Stimulated activated CD8-positive, alpha-beta memory T cell treated with anti-CD3 and anti-CD28 coated beads, Interleukin-4, amount 100 ng/mL, for 24 hours (primary cell): ENCODE measurements around the gene CSRNP3.

Source experiments
- DNase-seq: peaks from one replicate; pipeline ENCODE4 v3.0.0-alpha.2; 2020; ENCODE audit warnings: low read depth

Gene CSRNP3, protein sequence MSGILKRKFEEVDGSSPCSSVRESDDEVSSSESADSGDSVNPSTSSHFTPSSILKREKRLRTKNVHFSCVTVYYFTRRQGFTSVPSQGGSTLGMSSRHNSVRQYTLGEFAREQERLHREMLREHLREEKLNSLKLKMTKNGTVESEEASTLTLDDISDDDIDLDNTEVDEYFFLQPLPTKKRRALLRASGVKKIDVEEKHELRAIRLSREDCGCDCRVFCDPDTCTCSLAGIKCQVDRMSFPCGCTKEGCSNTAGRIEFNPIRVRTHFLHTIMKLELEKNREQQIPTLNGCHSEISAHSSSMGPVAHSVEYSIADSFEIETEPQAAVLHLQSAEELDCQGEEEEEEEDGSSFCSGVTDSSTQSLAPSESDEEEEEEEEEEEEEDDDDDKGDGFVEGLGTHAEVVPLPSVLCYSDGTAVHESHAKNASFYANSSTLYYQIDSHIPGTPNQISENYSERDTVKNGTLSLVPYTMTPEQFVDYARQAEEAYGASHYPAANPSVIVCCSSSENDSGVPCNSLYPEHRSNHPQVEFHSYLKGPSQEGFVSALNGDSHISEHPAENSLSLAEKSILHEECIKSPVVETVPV

DNA sequence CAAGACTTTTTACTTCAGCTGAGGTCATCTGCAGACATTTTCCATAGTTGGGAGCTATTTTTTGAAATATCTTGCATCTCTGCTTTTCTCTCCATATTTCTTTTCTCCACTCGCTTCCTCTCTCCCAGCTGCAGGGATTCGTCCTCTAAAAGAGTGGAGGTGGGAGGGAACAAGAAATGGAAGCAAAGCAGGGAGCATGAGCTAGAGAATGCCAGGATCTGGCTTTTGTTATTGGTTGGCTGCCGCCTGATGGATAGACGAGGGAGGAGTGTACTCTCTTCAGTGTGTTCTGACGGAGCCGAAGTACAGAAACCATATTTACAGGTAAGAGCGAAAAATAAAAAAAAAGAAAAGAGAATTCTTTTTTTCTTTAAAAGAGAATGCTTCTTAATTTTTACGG is at the start of gene CSRNP3:
TSS of gene CSRNP3 (plus strand) at position 282 of the 400 bp plus-strand sequence. CDS start 125,368 bp downstream, outside the sequence.
- no peak for DNase-seq

DNA sequence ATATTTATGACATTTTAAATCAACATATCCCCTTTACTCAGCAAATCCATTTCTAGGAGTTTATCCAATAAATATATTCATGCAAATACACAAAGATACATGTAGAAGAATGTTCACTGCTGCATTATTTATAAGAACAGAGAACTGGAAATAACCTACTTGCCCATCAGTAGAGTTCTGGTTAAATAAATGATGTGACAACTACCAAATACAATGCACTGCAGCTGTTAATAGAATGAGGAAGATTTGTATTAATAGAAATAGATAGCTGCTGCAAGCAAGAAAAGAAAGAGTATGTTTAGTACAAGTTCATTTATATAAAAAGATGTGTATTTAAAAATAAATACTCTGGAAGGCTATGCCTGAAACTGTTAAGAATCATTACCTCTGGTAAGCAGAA is 49.3 kb upstream of the CSRNP3 start:
- no peak for DNase-seq

DNA sequence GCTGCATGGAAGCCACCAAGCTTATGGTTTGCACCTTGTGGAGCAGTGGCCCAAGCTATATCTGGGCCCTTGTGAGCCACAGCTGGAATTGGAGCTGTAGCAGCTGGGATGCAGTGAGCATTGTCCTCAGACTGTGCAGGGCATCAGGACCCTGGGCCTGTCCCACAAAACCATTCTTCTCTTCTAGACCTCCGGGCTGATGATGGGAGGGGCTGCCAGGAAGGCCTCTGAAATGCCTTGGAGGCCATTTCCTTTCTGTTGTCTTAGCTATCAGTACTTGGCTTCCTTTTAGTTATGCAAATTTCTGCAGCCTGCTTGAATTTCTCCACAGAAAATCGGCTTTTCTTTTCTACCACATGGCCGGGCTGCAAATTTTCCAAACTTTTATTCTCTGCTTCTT is 46.4 kb upstream of the CSRNP3 start:
- no peak for DNase-seq

DNA sequence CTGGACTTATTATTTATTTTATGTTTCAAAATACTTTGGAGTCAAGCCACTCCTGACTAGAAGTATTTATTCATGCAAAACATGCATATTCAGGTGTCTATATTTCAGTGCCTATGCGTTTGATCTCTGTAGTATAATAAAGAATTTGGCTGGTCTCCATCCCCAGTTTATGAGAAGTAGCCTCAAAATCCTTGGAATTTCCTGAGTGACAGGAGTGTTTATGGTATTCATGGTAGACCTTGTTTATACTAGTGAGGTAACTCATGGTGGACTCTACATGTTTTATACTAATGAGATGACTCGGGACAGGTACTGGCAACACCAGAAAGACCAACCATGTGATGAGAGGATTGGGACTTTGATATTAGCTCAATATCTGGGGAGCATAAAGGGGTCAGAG is 43.9 kb upstream of the CSRNP3 start:
- no peak for DNase-seq

DNA sequence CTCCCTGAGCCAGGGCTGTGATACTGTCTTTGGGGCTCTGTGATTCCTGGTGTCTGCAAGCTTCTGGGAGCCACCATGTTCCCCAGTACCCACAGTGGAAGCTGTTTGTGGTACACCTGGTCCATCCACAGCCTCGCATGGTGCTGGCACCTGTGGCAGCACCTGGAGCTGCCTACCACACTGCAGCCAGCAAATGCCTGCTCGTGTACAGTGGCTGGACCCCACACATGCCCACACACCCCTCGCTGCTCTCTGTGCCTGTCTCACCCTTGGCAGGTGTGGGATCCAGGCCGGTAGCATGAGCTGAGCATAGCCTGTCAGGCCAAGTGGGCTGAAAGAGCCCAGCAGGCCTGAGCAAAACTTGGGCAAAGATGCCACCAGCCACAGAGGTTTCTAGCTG is 41.8 kb upstream of the CSRNP3 start:
- DNase-seq, result no peak

DNA sequence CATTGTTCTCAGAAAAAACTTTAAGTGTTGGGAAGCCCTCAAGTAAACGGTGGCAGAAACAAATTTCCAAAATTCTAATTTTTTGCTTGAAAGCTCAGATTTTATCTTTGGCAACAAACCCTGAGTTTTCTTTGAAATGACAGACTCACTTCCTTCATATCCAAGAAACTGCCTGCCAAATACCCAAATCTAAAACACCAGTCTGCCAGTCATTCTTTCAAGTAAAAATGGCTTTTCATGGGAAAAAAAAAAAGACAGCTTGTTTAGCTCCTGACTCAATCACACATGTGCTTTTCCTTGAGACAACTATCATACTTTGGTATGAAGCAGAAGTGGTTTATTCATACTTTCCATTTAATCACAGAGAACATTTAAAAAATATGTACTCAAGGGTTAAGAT is 40.6 kb upstream of the CSRNP3 start:
- DNase-seq, result no peak

DNA sequence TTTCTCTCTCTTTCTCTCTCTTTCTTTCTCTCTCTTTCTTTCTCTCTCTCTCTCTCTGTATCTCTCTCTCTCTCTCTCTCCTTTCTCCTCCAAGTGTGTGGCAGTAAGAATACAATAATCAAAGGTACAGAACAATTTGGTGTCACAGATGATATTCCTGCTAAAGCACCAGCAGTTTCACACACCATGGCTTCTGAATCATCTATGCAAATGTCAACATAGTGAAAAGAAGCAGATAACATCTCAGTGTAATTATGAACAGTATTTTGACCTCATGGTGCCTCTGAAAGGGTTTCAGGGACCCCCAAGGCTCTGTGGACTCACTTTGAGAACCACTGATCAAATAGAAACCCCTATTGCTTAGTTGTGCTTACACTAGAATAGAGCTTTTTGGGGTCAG is 38.5 kb upstream of the CSRNP3 start:
- DNase-seq, result no peak

DNA sequence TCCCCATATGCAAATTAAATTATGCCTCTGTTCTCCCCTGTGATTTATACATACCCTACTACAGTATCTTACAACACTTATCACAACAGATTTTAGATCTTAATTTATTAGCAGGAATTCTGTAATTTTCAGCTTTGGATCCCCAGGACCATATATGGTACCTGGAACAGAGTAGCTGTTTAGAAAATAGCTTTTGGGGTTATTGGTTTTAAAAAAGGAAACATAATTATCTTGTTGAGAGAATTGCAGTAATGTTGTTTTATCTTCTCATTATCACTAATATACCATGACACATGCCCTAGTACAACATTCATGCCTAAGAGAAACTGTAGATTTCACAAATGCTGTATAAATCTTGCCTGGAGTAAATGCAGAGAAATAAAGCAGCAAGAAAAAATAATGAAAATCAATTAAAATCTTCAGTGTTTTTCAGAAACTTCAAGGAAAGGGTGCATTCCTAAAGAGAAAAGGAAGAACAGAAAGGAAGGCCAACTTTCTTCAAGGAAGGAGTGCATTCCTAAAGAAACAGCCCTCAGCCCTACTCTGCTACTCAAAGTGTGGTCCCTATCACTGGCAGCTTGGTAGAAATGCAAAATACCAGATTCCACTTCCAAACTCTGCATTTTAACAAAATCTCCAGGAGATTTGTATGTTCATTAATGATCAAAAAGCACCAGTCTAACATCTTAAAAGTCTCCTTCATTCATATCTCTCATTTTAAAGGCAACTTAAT is 37.1 kb upstream of the CSRNP3 start:
- DNase-seq, result no peak

DNA sequence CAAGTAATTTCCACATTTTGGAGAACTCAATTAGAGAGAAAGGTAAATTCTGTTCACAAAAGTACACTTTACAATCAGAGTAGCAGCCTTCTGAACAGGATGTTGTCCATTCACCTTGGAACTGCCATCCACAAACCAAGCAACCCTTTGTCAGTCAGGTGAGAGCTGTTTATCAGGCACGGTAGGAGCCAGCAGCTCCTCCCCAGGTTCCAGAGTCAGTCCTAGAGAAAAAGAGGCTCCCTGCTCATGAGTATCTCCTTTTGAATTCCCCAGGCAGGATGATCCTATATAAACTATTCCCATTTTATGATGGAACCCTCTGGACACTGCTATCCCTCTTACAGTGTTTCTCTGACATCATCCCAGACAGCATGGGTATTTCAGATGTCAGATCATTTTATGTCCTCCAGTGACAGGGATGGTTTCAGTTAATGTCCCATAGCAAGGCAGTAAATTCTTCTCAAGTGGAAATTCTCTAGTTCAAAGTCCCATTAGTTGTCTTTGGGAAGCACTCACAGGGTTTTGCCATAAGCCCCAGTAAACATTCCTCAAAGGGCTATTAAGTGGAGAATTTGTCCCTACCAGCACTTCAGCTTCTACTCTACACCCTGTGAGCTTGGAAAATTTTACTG is 34.5 kb upstream of the CSRNP3 start:
- no peak for DNase-seq

DNA sequence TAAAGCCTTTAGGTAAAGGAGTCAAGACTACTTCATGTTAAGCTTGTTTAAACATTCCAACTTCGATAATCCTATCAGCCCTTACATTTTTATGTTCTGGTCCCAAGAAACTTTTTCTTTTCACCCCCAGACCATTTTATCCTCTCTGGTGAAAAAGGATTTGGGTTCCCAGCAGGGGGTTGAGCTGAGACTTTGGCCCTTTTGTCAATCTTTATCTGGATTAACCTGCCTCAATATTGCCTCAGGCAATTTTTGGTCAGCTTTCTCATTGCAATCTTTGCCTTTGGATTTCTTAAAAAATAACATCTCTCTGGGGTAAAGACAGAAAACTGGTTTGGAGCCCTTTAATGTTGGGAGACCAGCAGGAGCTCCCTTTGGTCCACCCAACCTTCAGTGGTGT is 33.9 kb upstream of the CSRNP3 start:
- no peak for DNase-seq

DNA sequence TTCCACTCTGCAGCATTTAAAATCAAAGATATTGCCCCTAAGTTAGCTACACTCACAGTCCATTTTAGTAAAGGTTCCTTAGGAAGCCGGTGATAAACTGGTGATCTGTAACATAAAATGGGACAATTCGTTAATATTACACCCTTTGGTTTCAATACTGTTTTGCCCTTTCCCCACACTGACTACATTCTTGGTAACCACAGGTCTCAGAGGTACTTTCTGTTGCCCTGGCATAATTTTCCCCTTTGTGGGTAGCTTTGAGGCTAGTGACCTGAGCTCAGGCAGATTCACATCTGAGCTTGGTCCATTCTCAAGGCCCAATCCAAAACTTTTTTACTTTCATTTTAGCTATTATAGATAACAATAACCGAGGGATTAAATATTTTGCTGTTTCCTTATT is 32.9 kb upstream of the CSRNP3 start:
- DNase-seq, result no peak

DNA sequence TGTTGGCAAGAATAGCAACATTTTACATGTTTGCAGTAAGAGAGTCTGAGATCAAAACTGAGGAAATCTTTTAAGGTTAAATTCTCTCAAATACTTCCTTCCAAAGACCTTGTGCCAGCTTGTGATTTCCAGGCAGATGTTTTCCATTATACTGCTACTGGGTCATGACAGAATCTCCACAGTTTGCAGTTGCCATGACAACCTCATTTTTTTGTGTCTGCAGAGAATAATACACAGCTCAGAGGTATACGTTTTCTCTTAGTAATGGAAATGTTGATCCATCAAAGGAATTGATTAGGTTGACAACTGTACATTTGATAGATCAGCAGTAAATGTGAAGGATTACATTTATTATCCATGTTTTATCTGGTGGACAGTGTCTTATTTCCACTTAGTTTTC is 29.1 kb upstream of the CSRNP3 start:
- DNase-seq, result no peak

DNA sequence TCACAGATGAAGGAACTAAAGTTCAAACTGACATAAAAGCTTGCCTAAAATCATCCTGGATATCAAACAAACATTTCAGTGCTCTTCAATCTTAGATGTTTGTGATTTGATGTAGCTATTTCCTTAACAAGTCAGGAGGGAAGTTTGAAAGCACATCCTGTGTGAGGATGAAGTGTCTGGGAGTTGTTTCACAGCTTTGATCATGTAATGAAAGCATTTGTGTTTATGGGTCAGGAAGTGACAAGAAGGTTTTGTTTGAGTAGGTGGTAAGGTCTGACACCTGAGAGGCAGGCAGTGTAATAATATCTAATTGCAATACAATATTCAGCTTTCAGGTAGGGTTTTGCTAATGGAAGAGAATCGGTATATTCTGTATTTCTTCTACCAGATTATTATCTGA is 26.0 kb upstream of the CSRNP3 start:
- DNase-seq, result no peak

DNA sequence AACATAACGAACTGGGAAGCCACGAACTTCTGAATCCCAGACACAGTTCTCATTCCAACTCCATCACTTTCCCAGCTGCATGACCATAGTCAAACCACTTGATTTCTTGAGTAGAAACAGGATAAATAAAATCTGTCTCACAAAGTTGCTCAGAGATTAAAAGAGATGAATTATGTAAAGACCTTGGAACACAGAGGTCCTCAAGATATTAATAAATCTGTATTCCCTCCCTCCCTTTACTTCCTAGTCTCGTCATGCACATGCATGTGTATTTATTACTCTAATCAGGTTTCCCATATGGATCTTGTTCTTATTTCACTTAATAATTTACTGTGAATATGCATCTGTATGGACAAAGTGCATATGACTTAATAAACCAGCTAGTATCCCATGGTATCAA is 21.1 kb upstream of the CSRNP3 start:
- DNase-seq, result no peak

DNA sequence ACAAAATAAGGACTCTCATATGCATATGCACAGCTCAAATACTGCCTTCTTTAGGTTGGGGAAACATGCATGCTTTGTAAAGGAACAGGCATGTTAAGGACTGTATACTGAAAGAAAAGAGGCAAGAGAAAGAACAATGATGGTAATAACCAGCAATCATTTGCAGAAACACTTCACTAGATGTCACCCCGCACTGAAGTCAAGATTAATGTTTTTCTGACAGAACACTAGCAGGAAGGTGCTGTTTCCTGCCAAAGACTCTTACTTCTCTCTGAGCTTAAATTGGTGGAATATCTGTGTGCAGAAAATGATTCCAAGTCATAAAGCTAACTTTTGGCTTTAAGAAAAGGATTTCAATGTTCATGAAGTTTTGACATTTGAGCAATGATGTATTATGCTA is 19.3 kb upstream of the CSRNP3 start:
- no peak for DNase-seq

DNA sequence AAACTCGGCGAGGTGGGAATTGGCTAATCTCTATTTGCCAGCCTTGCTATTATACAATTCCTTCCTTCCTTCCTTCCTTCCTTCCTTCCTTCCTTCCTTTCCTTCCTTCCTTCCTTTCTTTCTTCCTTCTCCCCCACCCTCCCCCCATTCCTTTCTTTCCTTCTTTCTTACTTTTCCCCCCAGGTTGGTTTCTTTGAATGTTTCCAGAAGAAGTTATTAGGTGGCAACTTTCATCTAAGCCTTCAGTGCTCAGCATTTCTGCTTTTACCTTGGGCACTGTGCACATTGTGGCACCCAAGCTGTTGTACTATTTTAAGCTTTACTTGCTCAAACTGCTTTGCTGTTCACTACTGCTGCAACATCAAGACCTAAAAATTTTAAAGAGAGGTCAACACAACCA is 17.2 kb upstream of the CSRNP3 start:
- no peak for DNase-seq

DNA sequence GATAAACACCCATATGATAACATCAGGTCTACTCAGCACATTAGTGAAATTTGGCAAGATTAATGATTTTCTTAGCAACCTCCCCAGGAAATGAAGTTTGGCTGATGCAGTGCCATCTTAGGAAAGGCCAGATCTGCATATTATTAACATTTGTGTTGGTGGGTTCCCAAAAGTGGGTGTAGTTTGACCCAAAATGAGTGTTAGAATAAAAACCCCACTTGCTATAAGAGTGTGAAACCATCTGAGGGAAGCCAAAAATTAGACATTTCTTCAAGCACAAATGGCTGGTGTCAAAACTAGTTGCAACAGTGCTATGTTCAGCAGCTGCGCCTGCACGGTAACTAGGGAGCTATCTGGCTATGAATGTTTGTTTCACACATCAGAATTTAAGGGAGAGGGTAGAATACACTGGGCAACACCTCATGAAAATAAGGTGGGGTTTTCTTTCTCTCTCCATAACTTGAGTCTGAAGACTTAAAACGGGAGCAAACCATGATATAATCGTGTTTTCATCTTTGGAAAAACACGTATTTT is 15.9 kb upstream of the CSRNP3 start:
- no peak for DNase-seq

DNA sequence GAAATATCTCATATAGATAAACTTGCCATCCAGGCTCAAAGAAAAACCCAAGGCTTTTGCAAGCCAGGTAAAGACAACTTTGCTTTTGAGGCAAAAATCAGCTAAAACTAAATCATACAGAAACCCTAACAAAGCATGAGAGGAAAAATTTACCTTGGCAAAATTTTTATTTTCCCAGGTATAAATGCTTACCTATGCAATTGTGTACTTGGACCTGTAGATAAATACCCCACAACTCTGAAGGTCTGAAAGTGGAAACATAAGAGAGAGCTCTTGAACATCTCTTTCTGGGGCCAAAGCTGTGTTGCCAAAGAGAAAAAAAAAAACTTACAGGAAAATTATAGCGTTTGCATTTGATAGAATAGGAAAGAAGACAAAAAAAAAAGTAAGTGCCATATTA is 14.6 kb upstream of the CSRNP3 start:
- no peak for DNase-seq

DNA sequence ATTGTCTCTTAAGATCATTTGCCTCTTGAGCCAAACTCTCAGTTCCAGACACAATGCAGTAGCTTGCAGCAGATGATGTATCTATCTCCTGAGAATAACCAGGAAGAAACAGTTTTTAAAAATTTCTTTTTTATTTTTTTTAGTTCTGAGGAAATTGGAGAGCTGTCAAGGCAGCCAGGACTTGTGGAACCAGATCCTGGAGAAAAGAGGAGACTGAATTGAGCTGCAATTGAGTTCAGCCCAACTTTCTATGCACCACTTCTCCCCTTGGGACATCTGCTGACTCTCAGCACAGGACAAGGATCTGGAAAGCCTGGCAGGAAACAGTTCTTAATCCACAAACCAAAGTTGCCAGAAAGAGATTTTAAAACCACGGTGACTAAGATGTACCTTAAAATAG is 13.5 kb upstream of the CSRNP3 start:
- no peak for DNase-seq

DNA sequence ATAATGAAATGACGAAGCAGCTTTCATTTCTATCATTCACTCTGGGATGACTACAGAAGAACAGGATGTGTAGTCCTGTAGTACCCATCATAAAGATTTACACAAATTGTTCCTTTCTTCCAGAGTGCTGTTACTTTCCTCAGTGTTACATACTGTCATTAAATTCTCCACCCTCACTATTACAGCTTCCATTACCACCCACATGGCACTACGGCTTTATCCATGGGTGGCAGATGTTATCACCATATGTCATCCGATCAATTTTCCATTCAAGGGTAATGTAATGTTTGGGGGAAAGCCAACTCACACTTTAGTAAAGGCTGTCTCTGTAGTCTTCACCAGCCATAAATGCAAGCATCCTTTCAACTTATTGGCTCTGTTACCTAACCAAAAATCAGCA is 7.1 kb upstream of the CSRNP3 start:
- DNase-seq, result no peak

DNA sequence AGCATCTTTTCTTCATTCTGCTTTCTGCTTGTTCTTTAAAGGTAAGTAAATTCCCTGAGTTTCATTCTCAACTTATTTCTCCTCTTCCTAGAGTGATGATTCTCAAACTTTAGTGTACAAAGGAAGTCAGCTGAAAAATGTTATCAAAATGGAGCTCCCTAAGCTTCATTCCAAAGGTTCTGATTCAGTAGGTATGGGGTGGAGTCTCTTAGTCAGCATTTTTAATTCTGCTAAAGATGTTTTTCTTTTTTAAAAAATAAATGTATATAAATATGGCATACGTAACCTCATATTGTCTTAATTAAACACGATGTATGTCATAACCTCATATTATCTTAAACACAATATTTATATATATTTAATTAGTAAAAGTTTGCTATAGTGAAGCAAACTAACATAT is 3.1 kb upstream of the CSRNP3 start:
- no peak for DNase-seq

DNA sequence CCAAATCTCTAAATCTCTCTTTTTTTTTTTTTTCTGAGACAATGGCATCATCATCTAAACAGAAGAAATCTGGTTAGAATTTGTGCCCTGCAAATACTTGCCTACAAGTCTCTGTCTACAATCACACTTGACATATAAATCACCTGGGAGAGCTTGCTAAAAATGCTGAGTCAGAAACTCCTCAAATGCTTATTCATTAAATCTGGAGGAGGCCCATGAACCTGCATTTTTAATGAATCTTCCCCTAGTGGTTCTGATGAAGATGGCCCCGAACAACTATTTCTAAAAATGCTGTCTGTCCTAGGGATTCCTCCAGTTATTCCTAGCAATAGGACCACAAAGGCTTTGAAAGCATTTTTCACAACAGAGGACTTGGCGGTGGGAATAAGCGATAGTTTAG is 1.6 kb upstream of the CSRNP3 start:
- no peak for DNase-seq

DNA sequence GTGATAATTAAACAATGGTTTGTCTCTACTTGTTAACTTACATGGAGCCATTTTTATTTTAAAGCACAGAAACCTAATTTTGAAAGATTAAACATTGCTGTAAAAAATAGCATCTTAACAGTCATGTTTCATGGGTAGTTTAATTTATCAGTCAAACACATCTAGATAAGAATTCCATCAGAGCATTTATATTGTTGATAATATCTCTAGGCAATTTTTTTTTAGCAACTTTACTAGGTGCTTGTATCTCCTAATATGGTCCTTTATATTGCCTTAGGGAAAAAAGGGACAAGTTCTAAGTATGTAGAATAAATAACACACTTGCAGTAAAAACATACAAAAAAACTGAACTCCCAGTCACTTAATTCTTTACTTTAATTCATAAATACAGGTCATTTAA is 863 bp downstream of the CSRNP3 start:
- DNase-seq, result no peak
